Immature natural killer cell (primary cell): ENCODE results near the gene CPLX4. TPM values are rescaled to one million over a fixed set of nuclear protein-coding genes. Genes with fewer than 3 reads are reported as not detected.
A peak's percentile ranks its signal among the peaks of the same experiment; 100 is the strongest.

Experiments
- DNase-seq, 3 donors: peaks; one replicate each; pipeline ENCODE4 v3.0.0; 2022; ENCODE audit warnings: mixed read lengths in 1 of 3
- H3K27ac Mint-ChIP-seq, 6 donors: one replicate each; pipeline ENCODE4 v1.8.0; 2020; ENCODE audit warnings: mixed read lengths in 6 of 6, mild to moderate bottlenecking in 5 of 6, inconsistent platforms in 4 of 6, moderate library complexity in 3 of 6
- H3K27me3 Mint-ChIP-seq, 3 donors: one replicate each; pipeline ENCODE4 v1.8.0; 2020 to 2021; ENCODE audit warnings: low read depth in 3 of 3, mild to moderate bottlenecking in 3 of 3, mixed read lengths in 3 of 3, moderate library complexity in 3 of 3, inconsistent platforms in 1 of 3
- H3K36me3 Mint-ChIP-seq, 3 donors: one replicate each; pipeline ENCODE4 v1.8.0; 2020; ENCODE audit warnings: mixed read lengths in 3 of 3, inconsistent platforms in 2 of 3, mild to moderate bottlenecking in 2 of 3
- H3K4me1 Mint-ChIP-seq, 2 donors: one replicate each; pipeline ENCODE4 v1.8.0; 2020; ENCODE audit warnings: inconsistent platforms in 2 of 2, mild to moderate bottlenecking in 2 of 2, mixed read lengths in 2 of 2, moderate library complexity in 1 of 2
- H3K4me3 Mint-ChIP-seq, 5 donors: one replicate each; pipeline ENCODE4 v1.8.0; 2020; ENCODE audit warnings: mild to moderate bottlenecking in 5 of 5, mixed read lengths in 5 of 5, inconsistent platforms in 3 of 5, moderate library complexity in 3 of 5
- H3K9me3 Mint-ChIP-seq, 6 donors: one replicate each; pipeline ENCODE4 v1.8.0; 2020; ENCODE audit warnings: mild to moderate bottlenecking in 6 of 6, mixed read lengths in 6 of 6, inconsistent platforms in 4 of 6, moderate library complexity in 3 of 6
- polyA plus RNA-seq, 3 donors: library from polyadenylated mRNA; unstranded; fragments of 300-500 nt; fragmentation: Illumina TruSeq; gene quantifications; one replicate each; pipeline ENCODE4 v1.2.3, GENCODE V29; 2021

Gene CPLX4
- polyA plus RNA-seq, 3 donors from 2014 or later = not detected

GRCh38 chr18:59340312-59340711 lies 21.9 kb upstream of the CPLX4 start:
- peaks cover 14 to 41% of the 10 kb centered on the region in 2 donors for H3K4me1 Mint-ChIP-seq
- DNase-seq = no peak
- H3K36me3 Mint-ChIP-seq = peaks cover 77 to 88% (median 85%) of the 10 kb centered on the region in 3 donors
- H3K9me3 Mint-ChIP-seq = peaks cover 0 to 6% (median 2%) of the 10 kb centered on the region in 6 donors
- H3K27ac Mint-ChIP-seq = no peak overlapping the region
- H3K27me3 Mint-ChIP-seq = peaks cover 0 to 1% (median 1%) of the 10 kb centered on the region in 3 donors
- no peak overlapping the region for H3K4me3 Mint-ChIP-seq

GRCh38 chr18:59332986-59333385 lies 14.5 kb upstream of the CPLX4 start:
- peaks cover 0 to 1% (median 0%) of the 10 kb centered on the region in 3 donors for H3K27me3 Mint-ChIP-seq
- no peak overlapping the region for H3K27ac Mint-ChIP-seq
- H3K36me3 Mint-ChIP-seq = peaks cover 36 to 62% (median 50%) of the 10 kb centered on the region in 3 donors
- no peak overlapping the region for H3K4me3 Mint-ChIP-seq
- no peak for DNase-seq
- no peaks in the 10 kb centered on the region for H3K9me3 Mint-ChIP-seq
- no peaks in the 10 kb centered on the region for H3K4me1 Mint-ChIP-seq

GRCh38 chr18:59328683-59329082 lies 10.2 kb upstream of the CPLX4 start:
- H3K27me3 Mint-ChIP-seq = no peaks in the 10 kb centered on the region
- no peaks in the 10 kb centered on the region for H3K4me1 Mint-ChIP-seq
- H3K4me3 Mint-ChIP-seq = no peak overlapping the region
- peaks cover 39 to 55% (median 54%) of the 10 kb centered on the region in 3 donors for H3K36me3 Mint-ChIP-seq
- H3K9me3 Mint-ChIP-seq = peaks cover 0 to 1% (median 0%) of the 10 kb centered on the region in 6 donors
- DNase-seq = no peak
- no peak overlapping the region for H3K27ac Mint-ChIP-seq

- H3K4me1 Mint-ChIP-seq = no peaks in the 10 kb centered on the region
- H3K36me3 Mint-ChIP-seq = peaks cover 31 to 40% (median 36%) of the 10 kb centered on the region in 3 donors
- DNase-seq = no peak
- peaks cover 0 to 5% (median 0%) of the 10 kb centered on the region in 3 donors for H3K27me3 Mint-ChIP-seq
- H3K9me3 Mint-ChIP-seq = peaks cover 0 to 1% (median 0%) of the 10 kb centered on the region in 6 donors
- H3K4me3 Mint-ChIP-seq = no peak overlapping the region
- H3K27ac Mint-ChIP-seq = no peak overlapping the region
Measured at GRCh38 chr18:59325965-59326364, 7.5 kb upstream of the CPLX4 start.

GRCh38 chr18:59324623-59324971 lies 6.1 kb upstream of the CPLX4 start:
- no peak overlapping the region for H3K4me3 Mint-ChIP-seq
- peaks cover 31 to 40% (median 34%) of the 10 kb centered on the region in 3 donors for H3K36me3 Mint-ChIP-seq
- no peak for DNase-seq
- peaks cover 0 to 1% (median 0%) of the 10 kb centered on the region in 6 donors for H3K9me3 Mint-ChIP-seq
- no peaks in the 10 kb centered on the region for H3K4me1 Mint-ChIP-seq
- H3K27me3 Mint-ChIP-seq = peaks cover 0 to 5% (median 0%) of the 10 kb centered on the region in 3 donors
- no peak overlapping the region for H3K27ac Mint-ChIP-seq

DNA sequence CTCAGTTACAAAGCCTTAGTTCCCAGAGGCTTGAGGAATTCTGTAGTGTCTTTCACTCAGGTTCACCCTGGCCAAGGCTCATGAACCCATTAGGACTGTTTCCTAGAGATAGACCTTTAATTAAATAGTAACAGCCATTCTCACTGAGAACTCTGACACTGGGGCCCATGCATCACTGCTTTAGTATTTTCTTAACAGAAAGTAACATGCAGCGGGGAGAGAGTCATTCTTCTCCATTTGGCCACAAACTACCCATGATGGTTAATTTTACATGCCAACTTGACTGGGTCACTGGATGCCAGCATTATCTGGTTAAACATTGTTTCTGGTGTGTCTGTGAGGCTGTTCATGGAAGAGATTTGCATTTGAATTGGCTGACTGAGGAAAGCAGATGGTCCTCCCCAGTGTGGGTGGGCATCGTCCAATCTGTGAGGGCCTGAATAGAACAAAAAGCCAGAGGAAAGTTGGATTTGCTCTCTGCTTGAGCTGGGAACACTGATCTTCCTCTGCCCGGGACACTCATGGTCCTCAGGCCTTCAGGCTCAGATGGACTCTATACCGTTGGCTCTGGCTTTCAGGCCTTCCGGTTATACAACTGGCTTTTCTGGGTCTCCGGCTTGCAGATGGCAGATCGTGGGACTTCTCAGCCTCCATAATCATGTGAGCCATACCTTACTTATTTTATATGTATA lies 5.6 kb upstream of the CPLX4 start:
- Mint-ChIP-seq H3K27me3 (peaks cover 0 to 5% (median under 1%) of the 10 kb centered on the region in 3 donors), H3K36me3 (peaks cover 28 to 38% (median 31%) of the 10 kb centered on the region in 3 donors), H3K9me3 (peaks cover 0 to 1% (median 0%) of the 10 kb centered on the region in 6 donors), H3K4me3 (no peak overlapping the region), H3K27ac (no peak overlapping the region), H3K4me1 (no peaks in the 10 kb centered on the region)
- DNase-seq = no peak

DNA sequence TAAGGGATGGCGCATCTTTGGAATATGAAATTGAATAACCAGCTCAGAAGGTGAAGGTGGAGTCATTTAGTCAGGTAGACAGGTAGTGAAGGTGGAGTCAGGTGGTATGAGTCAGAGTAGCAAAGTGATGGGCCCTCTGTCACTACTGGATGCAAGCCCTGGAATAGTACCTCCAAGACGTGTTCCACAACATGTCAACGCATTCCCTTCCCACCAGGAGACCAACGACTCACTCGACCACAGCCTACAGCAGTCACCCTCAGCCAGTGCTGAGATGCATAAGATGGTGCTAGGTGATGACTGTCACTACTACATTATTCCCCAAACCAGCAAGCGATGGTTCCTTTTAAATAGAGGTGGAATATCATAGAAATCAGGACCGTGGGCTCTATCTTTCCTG lies 6.8 kb downstream of the CPLX4 start:
- no peak overlapping the region for H3K4me3 Mint-ChIP-seq
- peaks cover 0 to 3% of the 10 kb centered on the region in 2 donors for H3K4me1 Mint-ChIP-seq
- H3K36me3 Mint-ChIP-seq = no peaks in the 10 kb centered on the region
- no peak for DNase-seq
- H3K9me3 Mint-ChIP-seq = peaks cover 0 to 3% (median 0%) of the 10 kb centered on the region in 6 donors
- peaks cover 5 to 19% (median 14%) of the 10 kb centered on the region in 3 donors for H3K27me3 Mint-ChIP-seq
- H3K27ac Mint-ChIP-seq = no peak overlapping the region

DNA sequence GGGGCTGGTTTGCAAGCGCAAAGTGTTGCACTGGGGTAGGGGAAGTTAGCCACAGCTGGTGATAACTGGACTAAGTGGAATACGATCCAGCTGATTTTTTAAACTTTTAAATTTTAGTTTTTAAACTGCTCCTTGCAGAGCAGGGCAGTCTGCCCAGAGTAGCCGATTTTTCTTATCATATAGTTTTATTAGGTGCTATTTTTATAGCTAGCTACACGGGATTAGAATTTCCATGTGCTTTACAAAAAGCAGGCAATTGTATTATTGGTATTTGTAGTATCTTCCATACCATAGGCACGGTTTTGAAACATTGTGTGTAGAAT lies 9.6 kb downstream of the CPLX4 start:
- Mint-ChIP-seq H3K27me3 (peaks cover 4 to 14% (median 12%) of the 10 kb centered on the region in 3 donors), H3K4me1 (peaks cover 0 to 3% of the 10 kb centered on the region in 2 donors), H3K27ac (no peak overlapping the region), H3K36me3 (no peaks in the 10 kb centered on the region), H3K4me3 (peak overlapping the region in 3 of 5 donors; percentile 56 to 70 (median 66)), H3K9me3 (peaks cover 0 to 3% (median 0%) of the 10 kb centered on the region in 6 donors)
- no peak for DNase-seq

- peak; percentile 24 to 45 (median 40) for DNase-seq
- Mint-ChIP-seq H3K4me3 (peak overlapping the region; percentile 40 to 70 (median 56)), H3K9me3 (peaks cover 0 to 3% (median 0%) of the 10 kb centered on the region in 6 donors), H3K4me1 (peaks cover 0 to 3% of the 10 kb centered on the region in 2 donors), H3K27me3 (peaks cover 4 to 14% (median 12%) of the 10 kb centered on the region in 3 donors), H3K36me3 (no peaks in the 10 kb centered on the region), H3K27ac (peak overlapping the region in 1 of 6 donors; percentile 16)
Measured at GRCh38 chr18:59308248-59308937, 10.1 kb downstream of the CPLX4 start.

- Mint-ChIP-seq H3K4me1 (peaks cover 0 to 3% of the 10 kb centered on the region in 2 donors), H3K9me3 (no peaks in the 10 kb centered on the region), H3K27ac (no peak overlapping the region), H3K4me3 (no peak overlapping the region), H3K27me3 (peaks cover 4 to 12% (median 12%) of the 10 kb centered on the region in 3 donors), H3K36me3 (no peaks in the 10 kb centered on the region)
- DNase-seq = no peak
Measured at GRCh38 chr18:59306640-59307039, 11.8 kb downstream of the CPLX4 start.

DNA sequence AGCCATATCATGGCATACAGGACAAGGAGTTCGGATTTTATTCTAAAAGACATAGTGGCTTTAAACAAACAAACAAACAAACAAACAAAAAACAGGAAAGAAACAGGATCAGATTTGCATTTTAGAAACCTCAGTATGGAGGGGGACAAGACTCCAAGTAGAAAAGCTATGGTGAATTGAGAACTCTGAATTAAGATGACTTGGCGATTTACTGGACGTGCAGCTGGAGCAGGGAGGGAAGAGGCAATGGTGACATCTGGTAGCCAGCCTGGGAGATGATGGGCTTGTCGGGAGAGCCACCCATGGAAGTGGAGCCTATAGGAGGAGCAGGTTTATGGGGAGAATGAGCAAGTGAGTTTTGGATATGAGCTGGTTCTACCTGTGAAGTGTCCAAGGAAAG lies 13.2 kb downstream of the CPLX4 start:
- H3K27me3 Mint-ChIP-seq = peaks cover 2 to 9% (median 8%) of the 10 kb centered on the region in 3 donors
- H3K4me3 Mint-ChIP-seq = no peak overlapping the region
- no peak for DNase-seq
- no peaks in the 10 kb centered on the region for H3K9me3 Mint-ChIP-seq
- H3K4me1 Mint-ChIP-seq = peaks cover 0 to 3% of the 10 kb centered on the region in 2 donors
- H3K36me3 Mint-ChIP-seq = no peaks in the 10 kb centered on the region
- H3K27ac Mint-ChIP-seq = no peak overlapping the region

GRCh38 chr18:59303656-59304195 lies 14.7 kb downstream of the CPLX4 start:
- no peak for DNase-seq
- H3K4me1 Mint-ChIP-seq = peaks cover 0 to 3% of the 10 kb centered on the region in 2 donors
- peaks cover 0 to 11% (median 2%) of the 10 kb centered on the region in 3 donors for H3K27me3 Mint-ChIP-seq
- no peaks in the 10 kb centered on the region for H3K9me3 Mint-ChIP-seq
- no peak overlapping the region for H3K4me3 Mint-ChIP-seq
- H3K27ac Mint-ChIP-seq = no peak overlapping the region
- H3K36me3 Mint-ChIP-seq = no peaks in the 10 kb centered on the region

DNA sequence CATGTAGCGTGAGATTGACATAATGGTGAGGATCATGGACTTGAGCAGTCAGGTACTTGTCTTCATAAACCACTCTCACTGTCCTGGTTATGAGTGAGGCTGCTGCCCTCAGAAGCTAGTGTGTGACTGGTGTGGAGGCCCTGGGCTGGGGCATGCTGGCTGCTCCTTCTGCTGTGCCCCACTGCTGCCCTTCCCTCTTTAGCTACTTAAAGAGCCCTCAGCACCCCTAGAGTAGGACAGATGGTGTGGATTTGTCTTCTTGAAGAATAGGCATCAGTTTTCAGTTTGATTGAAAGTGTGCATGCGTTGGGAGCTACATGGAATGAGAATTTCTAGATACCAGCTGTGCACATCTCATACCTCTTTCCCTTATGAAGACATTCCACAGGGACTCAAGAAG lies 15.4 kb downstream of the CPLX4 start:
- Mint-ChIP-seq H3K9me3 (no peaks in the 10 kb centered on the region), H3K27ac (no peak overlapping the region), H3K4me3 (no peak overlapping the region), H3K36me3 (no peaks in the 10 kb centered on the region), H3K4me1 (no peaks in the 10 kb centered on the region), H3K27me3 (peaks cover 0 to 11% (median 2%) of the 10 kb centered on the region in 3 donors)
- DNase-seq = no peak

DNA sequence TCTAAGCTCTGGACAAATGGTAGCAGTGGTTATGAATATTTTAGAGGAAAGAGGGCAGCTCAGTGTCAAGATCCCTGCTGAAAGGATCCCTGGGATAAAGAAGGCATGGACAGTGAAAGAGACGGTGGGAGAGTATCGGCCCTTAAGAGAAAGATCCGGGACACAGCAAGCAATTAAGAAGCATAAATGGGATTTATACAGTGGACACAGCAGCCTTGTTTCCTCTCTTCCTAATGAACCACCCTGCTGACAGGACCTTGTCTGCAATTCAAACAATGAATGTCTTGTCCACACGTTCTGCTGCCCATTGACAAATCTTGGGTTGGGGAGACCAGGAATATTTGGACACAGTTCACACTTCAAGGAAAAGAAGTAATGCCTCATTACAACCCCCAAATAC lies 16.5 kb downstream of the CPLX4 start:
- H3K4me3 Mint-ChIP-seq = no peak overlapping the region
- peaks cover 3 to 11% (median 4%) of the 10 kb centered on the region in 3 donors for H3K27me3 Mint-ChIP-seq
- H3K36me3 Mint-ChIP-seq = no peaks in the 10 kb centered on the region
- H3K27ac Mint-ChIP-seq = no peak overlapping the region
- no peak for DNase-seq
- H3K9me3 Mint-ChIP-seq = no peaks in the 10 kb centered on the region
- no peaks in the 10 kb centered on the region for H3K4me1 Mint-ChIP-seq
